IMR-90 (cell line): ENCODE data around the gene MAP2K5. TPM values are rescaled to one million over a fixed set of nuclear protein-coding genes. Genes with fewer than 3 reads are reported as not detected.

Experiments
- ATAC-seq: fragments of 200-7000 bp; cut with Tn5 transposase; 2 replicates; pipeline ENCODE4 v1.9.1; 2020; ENCODE audit warnings: low read depth, mild to moderate bottlenecking, moderate library complexity
- BruUV-seq: library from RNA; stranded (reverse); fragments of 400-500 nt; replicated peaks from 2 replicates; lab custom pipeline; 2021; lab: Mats Ljungman, UMichigan
- CTCF ChIA-PET: fragments of 300-600 bp; formaldehyde crosslinking; extraction: SDS; loops from one replicate; lab custom pipeline; 2021; ENCODE audit warnings: antibody characterized with exemption; lab: Yijun Ruan, JAX
- POLR2A ChIA-PET: fragments of 300-600 bp; sonication (Branson Sonifier 250); formaldehyde crosslinking; loops from one replicate; lab custom pipeline; 2022; ENCODE audit warnings: antibody characterized with exemption; ENCODE audit not compliant: unreplicated experiment; lab: Charles Lee
- DNase-seq: peaks from one replicate; pipeline ENCODE4 v3.0.0; 2013
- H2AFZ ChIP-seq: replicated peaks from 2 replicates; pipeline ENCODE3; 2013; ENCODE audit warnings: low read length, mild to moderate bottlenecking; ENCODE audit not compliant: poor library complexity
- H2AK5ac ChIP-seq: 2 replicates; pipeline ENCODE4 v1.6.1; 2013; ENCODE audit warnings: low read depth, low read length, inconsistent platforms
- H2AK9ac ChIP-seq: replicated peaks from 2 replicates; pipeline ENCODE3; 2013; ENCODE audit warnings: mild to moderate bottlenecking, low read depth, low read length, moderate library complexity; ENCODE audit not compliant: poor library complexity
- H2BK120ac ChIP-seq: 2 replicates; pipeline ENCODE4 v1.6.1; 2013; ENCODE audit warnings: low read depth, low read length, inconsistent platforms
- H2BK15ac ChIP-seq: 3 replicates; pipeline ENCODE4 v1.6.1; 2013; ENCODE audit warnings: low read depth, low read length, inconsistent platforms
- H2BK20ac ChIP-seq: 2 replicates; pipeline ENCODE4 v1.6.1; 2013; ENCODE audit warnings: low read depth, mild to moderate bottlenecking, inconsistent platforms, low read length, moderate library complexity
- H2BK5ac ChIP-seq: 2 replicates; pipeline ENCODE4 v1.6.1; 2013; ENCODE audit warnings: mild to moderate bottlenecking, low read depth, low read length, inconsistent platforms; ENCODE audit not compliant: poor library complexity, severe bottlenecking
- H3K14ac ChIP-seq: replicated peaks from 2 replicates; pipeline ENCODE4 v1.6.1; 2013; ENCODE audit warnings: low read depth, low read length, inconsistent platforms
- H3K18ac ChIP-seq: 2 replicates; pipeline ENCODE4 v1.6.1; 2013; ENCODE audit warnings: low read depth, low read length, control low read depth
- H3K23ac ChIP-seq: 2 replicates; pipeline ENCODE4 v1.6.1; 2013; ENCODE audit warnings: low read depth, low read length, inconsistent platforms
- H3K27ac ChIP-seq: 2 replicates; pipeline ENCODE4 v1.5.1; 2013; ENCODE audit warnings: mild to moderate bottlenecking, control low read depth, low read length; ENCODE audit not compliant: insufficient read depth
- H3K27me3 ChIP-seq: 2 replicates; pipeline ENCODE4 v1.6.1; 2013; ENCODE audit warnings: low read length; ENCODE audit not compliant: control insufficient read depth, insufficient read depth
- H3K36me3 ChIP-seq: 2 replicates; pipeline ENCODE4 v1.6.1; 2013; ENCODE audit warnings: low read length, mixed read lengths; ENCODE audit not compliant: control insufficient read depth, insufficient read depth
- H3K4ac ChIP-seq: 2 replicates; pipeline ENCODE4 v1.6.1; 2013; ENCODE audit warnings: low read depth, low read length, inconsistent platforms
- H3K4me1 ChIP-seq: 2 replicates; pipeline ENCODE4 v1.6.1; 2013; ENCODE audit warnings: low read length, mixed read lengths; ENCODE audit not compliant: control insufficient read depth, insufficient read depth
- H3K4me2 ChIP-seq: 2 replicates; pipeline ENCODE4 v1.6.1; 2013; ENCODE audit warnings: low read depth, mild to moderate bottlenecking, control low read depth, low read length, moderate library complexity
- H3K4me3 ChIP-seq: 2 replicates; pipeline ENCODE4 v1.5.1; 2013; ENCODE audit warnings: low read depth, mild to moderate bottlenecking, control low read depth, low read length, moderate library complexity; ENCODE audit not compliant: insufficient read depth
- H3K56ac ChIP-seq: 2 replicates; pipeline ENCODE4 v1.6.1; 2013; ENCODE audit warnings: low read length, inconsistent platforms; ENCODE audit not compliant: insufficient read depth; ENCODE audit errors: extremely low read depth
- H3K79me1 ChIP-seq, 2 experiments: 2 replicates each; pipeline ENCODE4 v1.6.1; 2013; ENCODE audit warnings: low read length in 2 of 2, inconsistent platforms in 1 of 2, low read depth in 1 of 2
- H3K9ac ChIP-seq: 2 replicates; pipeline ENCODE4 v1.6.1; 2013; ENCODE audit warnings: low read depth, low read length, control low read depth
- H3K9me1 ChIP-seq: 2 replicates; pipeline ENCODE4 v1.6.1; 2013; ENCODE audit warnings: low read length, inconsistent platforms; ENCODE audit not compliant: insufficient read depth
- H3K9me3 ChIP-seq: 2 replicates; pipeline ENCODE4 v1.6.1; 2013; ENCODE audit warnings: low read length; ENCODE audit not compliant: control insufficient read depth, insufficient read depth
- H4K20me1 ChIP-seq: 2 replicates; pipeline ENCODE4 v1.6.1; 2013; ENCODE audit warnings: low read length, inconsistent platforms; ENCODE audit not compliant: insufficient read depth
- H4K5ac ChIP-seq: 2 replicates; pipeline ENCODE4 v1.6.1; 2013; ENCODE audit warnings: mild to moderate bottlenecking, low read depth, low read length, control low read depth
- H4K8ac ChIP-seq, 2 experiments: 2 replicates each; pipeline ENCODE4 v1.6.1; 2013; ENCODE audit warnings: low read depth in 2 of 2, low read length in 2 of 2, control low read depth in 1 of 2, inconsistent platforms in 1 of 2
- H4K91ac ChIP-seq: 2 replicates; pipeline ENCODE4 v1.6.1; 2013; ENCODE audit warnings: low read depth, low read length, inconsistent platforms; ENCODE audit not compliant: insufficient read depth
- BHLHE40 ChIP-seq: fragments of 150-350 bp; IDR thresholded peaks from 2 replicates; pipeline ENCODE4 v1.6.1; 2016; ENCODE audit warnings: mild to moderate bottlenecking, low read depth, low read length
- CEBPB ChIP-seq: IDR thresholded peaks from 2 replicates; pipeline ENCODE4 v1.6.1; 2012; ENCODE audit warnings: low read depth, low read length, improper control_type of control experiment
- CHD1 ChIP-seq: IDR thresholded peaks from 2 replicates; pipeline ENCODE4 v1.6.1; 2012; ENCODE audit warnings: low read depth, low read length, improper control_type of control experiment
- CTCF ChIP-seq: conservative IDR thresholded peaks from 2 replicates; pipeline ENCODE4 v1.5.1; 2012; ENCODE audit warnings: mild to moderate bottlenecking, low read depth, low read length, improper control_type of control experiment
- ELK1 ChIP-seq: fragments of 150-350 bp; IDR thresholded peaks from 2 replicates; pipeline ENCODE4 v1.6.1; 2016; ENCODE audit warnings: low read depth, mild to moderate bottlenecking, low read length, moderate library complexity, borderline replicate concordance
- FOS ChIP-seq: fragments of 150-350 bp; IDR thresholded peaks from 2 replicates; pipeline ENCODE4 v1.6.1; 2016; ENCODE audit warnings: low read depth, low read length
- MAFK ChIP-seq: IDR thresholded peaks from 2 replicates; pipeline ENCODE4 v1.6.1; 2012; ENCODE audit warnings: low read depth, low read length, improper control_type of control experiment
- MAZ ChIP-seq: IDR thresholded peaks from 2 replicates; pipeline ENCODE4 v1.6.1; 2012; ENCODE audit warnings: low read depth, mild to moderate bottlenecking, low read length, improper control_type of control experiment, moderate library complexity, borderline replicate concordance
- MXI1 ChIP-seq: IDR thresholded peaks from 2 replicates; pipeline ENCODE4 v1.6.1; 2012; ENCODE audit warnings: low read depth, mild to moderate bottlenecking, low read length, moderate library complexity, borderline replicate concordance
- NFE2L2 ChIP-seq: fragments of 150-350 bp; IDR thresholded peaks from 2 replicates; pipeline ENCODE4 v1.6.1; 2016; ENCODE audit warnings: low read depth, mild to moderate bottlenecking, low read length
- POLR2A ChIP-seq: IDR thresholded peaks from 2 replicates; pipeline ENCODE4 v1.6.1; 2012; ENCODE audit warnings: mild to moderate bottlenecking, low read depth, low read length
- RAD21 ChIP-seq: IDR thresholded peaks from 2 replicates; pipeline ENCODE4 v1.6.1; 2012; ENCODE audit warnings: low read length, improper control_type of control experiment
- RCOR1 ChIP-seq: IDR thresholded peaks from 2 replicates; pipeline ENCODE4 v1.6.1; 2012; ENCODE audit warnings: mild to moderate bottlenecking, low read length, improper control_type of control experiment; ENCODE audit not compliant: insufficient replicate concordance
- RFX5 ChIP-seq: IDR thresholded peaks from 2 replicates; pipeline ENCODE4 v1.8.0; 2012; ENCODE audit warnings: low read depth, mild to moderate bottlenecking, low read length, moderate library complexity
- SMC3 ChIP-seq: fragments of 150-350 bp; IDR thresholded peaks from 2 replicates; pipeline ENCODE4 v1.6.1; 2016; ENCODE audit warnings: low read depth, mild to moderate bottlenecking, antibody characterized with exemption, low read length, moderate library complexity
- USF2 ChIP-seq: fragments of 150-350 bp; IDR thresholded peaks from 2 replicates; pipeline ENCODE4 v1.6.1; 2017; ENCODE audit warnings: mild to moderate bottlenecking, antibody characterized with exemption, low read length, low read depth
- WGBS, 2 experiments: methylation state at CpG; one replicate each; pipeline versions ENCODE4 v1.1.5 to v1.1.7; 2013; ENCODE audit warnings: missing lambda C conversion rate in 2 of 2; ENCODE audit not compliant: insufficient read length in 1 of 2; ENCODE audit errors: extremely low coverage in 2 of 2; 5-methylcytosine and 5-hydroxymethylcytosine counted together
- dilution Hi-C: fragments of 300-500 bp; cut with HindIII; formaldehyde crosslinking; loops from one replicate; pipeline ENCODE4 v1.14.3; 2018; ENCODE audit warnings: low sequenced_read_pairs; ENCODE audit not compliant: unreplicated experiment
- in situ Hi-C: fragments of 300-500 bp; cut with MboI; formaldehyde crosslinking; loops from 3 replicates; pipeline ENCODE4 v1.14.3; 2019; ENCODE audit warnings: low sequenced_read_pairs, inconsistent platforms, mixed read lengths
- intact Hi-C: fragments of 100-400 bp; cut with micrococcal nuclease; formaldehyde crosslinking; loops from 2 replicates; pipeline ENCODE4 v1.10.0; 2022
- polyA plus RNA-seq, 3 experiments: library from polyadenylated mRNA; depleted of rRNA; stranded (reverse); fragments of >200 nt; gene quantifications; 2 replicates each; pipeline ENCODE4 v1.2.3, GENCODE V29; 2012; ENCODE audit warnings: low replicate concordance in 1 of 3
- total RNA-seq: library from RNA; depleted of rRNA; stranded (reverse); fragments of >200 nt; gene quantifications from 2 replicates; pipeline ENCODE4 v1.2.3, GENCODE V29; 2012

Gene MAP2K5
- total and polyA plus RNA-seq, 2 of the 4 experiments (the other 2 are of a cell fraction): 1.6 to 6.1 TPM

- Histone ChIP-seq H3K4me3 (no peak overlapping the region), H2BK5ac (no peak overlapping the region), H4K5ac (no peak overlapping the region), H3K36me3 (no peaks in the 10 kb centered on the region), H2AK9ac (no peak overlapping the region), H3K56ac (no peak overlapping the region), H4K91ac (no peak overlapping the region), H3K4me2 (no peak overlapping the region), H4K8ac (no peak overlapping the region), H3K9ac (no peak overlapping the region), H3K9me1 (no peaks in the 10 kb centered on the region), H3K4ac (no peak overlapping the region), H3K4me1 (peaks cover 1% of the 10 kb centered on the region), H2BK120ac (no peak overlapping the region), H3K23ac (no peak overlapping the region), H3K18ac (no peak overlapping the region), H3K14ac (no peak overlapping the region), H2BK20ac (no peak overlapping the region), H2AFZ (no peak overlapping the region), H3K27me3 (no peaks in the 10 kb centered on the region), H3K9me3 (no peaks in the 10 kb centered on the region), H3K27ac (no peak overlapping the region), H2AK5ac (no peak overlapping the region), H4K20me1 (no peaks in the 10 kb centered on the region), H3K79me1 (peaks cover 0 to 4% of the 10 kb centered on the region in 2 experiments; a peak in 1 of 4 replicates), H2BK15ac (no peak overlapping the region)
- ChIA-PET CTCF (no interaction called here), POLR2A (no interaction called here)
- dilution Hi-C loops: no loop called here
- DNase-seq: no peak
- no CpG with 5 or more reads among the region's 2 CpGs for WGBS, 2 experiments
- BruUV-seq: no TSS peak
- in situ Hi-C loops: no loop called here
- intact Hi-C loops: no loop called here
- no peak for ATAC-seq
- TF ChIP-seq SMC3 (no peak), CEBPB (no peak), BHLHE40 (no peak), RFX5 (no peak), NFE2L2 (no peak), CTCF (no peak), RAD21 (no peak), MAZ (no peak), FOS (no peak), USF2 (no peak), POLR2A (no peak), MXI1 (no peak), CHD1 (no peak), MAFK (no peak), ELK1 (no peak), RCOR1 (no peak)
Observed at GRCh38 chr15:67515557-67515956, 26.9 kb upstream of the MAP2K5 start.
